HG03439 (cell line): ENCODE measurements around the gene TCEAL4.

Source experiments
- ATAC-seq: cut with Tn5 transposase; IDR thresholded peaks from one replicate; pipeline ENCODE4 v1.9.1; 2021; ENCODE audit warnings: mild to moderate bottlenecking, moderate library complexity; ENCODE audit not compliant: unreplicated experiment

The TCEAL4 gene

GRCh38 chrX:103585411-103586313 lies at the start of gene TCEAL4:
Gene TCEAL4 (plus strand): TSS chrX:103585515. CDS start chrX:103586676, 1,161 bp downstream.
- ATAC-seq: no peak

GRCh38 chrX:103536071-103536470 lies 49.2 kb upstream of the TCEAL4 start:
- ATAC-seq: no peak

GRCh38 chrX:103536732-103537131 lies 48.6 kb upstream of the TCEAL4 start:
- no peak for ATAC-seq

- no peak for ATAC-seq
Observed at GRCh38 chrX:103537871-103538387, 47.4 kb upstream of the TCEAL4 start.

GRCh38 chrX:103538728-103539127 lies 46.6 kb upstream of the TCEAL4 start:
- ATAC-seq: no peak

GRCh38 chrX:103539695-103540094 lies 45.6 kb upstream of the TCEAL4 start:
- ATAC-seq: no peak

GRCh38 chrX:103540145-103540544 lies 45.2 kb upstream of the TCEAL4 start:
- ATAC-seq: no peak

GRCh38 chrX:103549916-103550315 lies 35.4 kb upstream of the TCEAL4 start:
- ATAC-seq: no peak

- ATAC-seq: no peak
Observed at GRCh38 chrX:103550415-103551051, 34.8 kb upstream of the TCEAL4 start.

- no peak for ATAC-seq
Observed at GRCh38 chrX:103552236-103552635, 33.1 kb upstream of the TCEAL4 start.

- ATAC-seq: peak; percentile 98
Observed at GRCh38 chrX:103554687-103555424, 30.5 kb upstream of the TCEAL4 start.

GRCh38 chrX:103556963-103557612 lies 28.2 kb upstream of the TCEAL4 start:
- ATAC-seq: no peak

- no peak for ATAC-seq
Observed at GRCh38 chrX:103560256-103560655, 25.1 kb upstream of the TCEAL4 start.

GRCh38 chrX:103562801-103563200 lies 22.5 kb upstream of the TCEAL4 start:
- no peak for ATAC-seq

- no peak for ATAC-seq
Observed at GRCh38 chrX:103565197-103565596, 20.1 kb upstream of the TCEAL4 start.

GRCh38 chrX:103565752-103566151 lies 19.6 kb upstream of the TCEAL4 start:
- ATAC-seq: no peak

GRCh38 chrX:103571121-103571520 lies 14.2 kb upstream of the TCEAL4 start:
- ATAC-seq: no peak

- ATAC-seq: no peak
Observed at GRCh38 chrX:103571726-103572125, 13.6 kb upstream of the TCEAL4 start.

GRCh38 chrX:103573202-103573601 lies 12.1 kb upstream of the TCEAL4 start:
- no peak for ATAC-seq

GRCh38 chrX:103584596-103584995 lies 719 bp upstream of the TCEAL4 start:
- no peak for ATAC-seq

GRCh38 chrX:103586314-103586646 lies 965 bp downstream of the TCEAL4 start:
- no peak for ATAC-seq
